Stimulated activated CD4-positive, alpha-beta T cell treated with anti-CD3 and anti-CD28 coated beads, Interleukin-4, amount 100 ng/mL, for 4 hours (primary cell): ENCODE results near the gene PARP3.
"Not testable (repeated sequence)": the region's sequence is repeated elsewhere in the genome, so short reads cannot be mapped to it uniquely, and the experiment has no call there.

Experiments used
- DNase-seq, 2 experiments: peaks; one replicate each; pipeline ENCODE4 v3.0.0-alpha.2; 2020

PARP3 gene

DNA sequence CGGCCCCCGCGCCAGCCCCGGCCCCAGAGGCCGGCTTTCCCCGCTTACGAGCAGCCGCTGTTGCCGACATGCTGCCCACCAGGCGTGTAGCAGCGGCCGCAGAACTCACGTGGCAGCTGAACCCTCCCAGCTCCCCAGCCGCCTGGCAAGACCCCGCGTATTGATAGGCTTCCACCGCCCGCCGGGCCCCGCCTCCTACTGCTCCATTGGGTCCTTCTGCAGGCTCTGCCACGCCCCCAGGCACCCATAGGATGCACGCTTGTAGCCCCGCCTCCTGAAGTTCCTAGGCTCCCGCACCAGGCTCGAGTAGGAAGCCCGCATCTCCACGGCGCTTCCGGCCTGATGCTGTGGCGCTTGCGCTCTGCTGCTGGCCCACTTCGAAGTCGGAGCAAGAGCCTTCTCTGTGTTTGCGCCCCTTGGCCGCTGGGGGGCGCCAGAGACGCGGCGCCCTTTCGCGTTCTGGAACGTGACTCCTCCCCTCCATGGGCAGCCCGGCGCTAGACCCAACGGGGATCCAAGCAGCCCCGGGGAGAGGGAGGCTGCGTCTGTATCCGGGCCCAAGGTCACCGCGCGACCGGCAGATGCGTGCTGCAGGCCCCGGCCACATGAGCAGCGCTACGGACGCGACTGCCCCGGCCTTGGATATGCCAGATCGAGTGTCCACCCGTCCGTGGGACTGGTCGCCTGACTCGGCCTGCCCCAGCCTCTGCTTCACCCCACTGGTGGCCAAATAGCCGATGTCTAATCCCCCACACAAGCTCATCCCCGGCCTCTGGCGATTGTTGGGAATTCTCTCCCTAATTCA is at the start of gene PARP3, which contains the start of gene RRP9:
PARP3 (plus strand) TSS at position 566 of the 805 bp plus-strand sequence. CDS start 993 bp downstream, outside the sequence.
RRP9 (minus strand) TSS at position 107 of the 805 bp plus-strand sequence; CDS start at position 70, 37 bp downstream.
- peak; percentile 99 to 100 for DNase-seq

- DNase-seq: no peak
Measured at GRCh38 chr3:51894391-51894790, 47.8 kb upstream of the PARP3 start.

DNA sequence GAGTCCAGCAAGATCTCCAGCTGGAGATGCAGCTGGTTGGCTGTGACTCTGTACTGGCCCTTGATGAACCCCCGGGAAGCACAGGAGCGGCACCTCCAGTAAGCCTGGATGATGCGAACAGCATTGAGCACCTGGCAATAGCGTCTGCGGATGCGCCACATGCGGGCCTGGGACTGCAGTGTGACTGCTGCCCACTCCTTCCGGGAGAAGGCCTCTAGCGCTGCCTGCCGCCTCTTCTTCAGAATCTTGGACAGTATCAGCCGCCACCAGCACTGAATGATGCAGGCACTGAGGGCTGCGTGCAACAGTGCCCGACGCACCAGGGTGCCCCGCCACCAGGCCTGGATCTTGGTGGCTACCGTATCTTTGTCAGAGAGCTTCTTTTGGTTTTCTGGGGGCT is 47.2 kb upstream of the PARP3 start:
- no peak for DNase-seq

- no peak for DNase-seq
Measured at GRCh38 chr3:51896607-51897305, 45.4 kb upstream of the PARP3 start.

GRCh38 chr3:51897391-51897790 is 44.8 kb upstream of the PARP3 start:
- no peak for DNase-seq

DNA sequence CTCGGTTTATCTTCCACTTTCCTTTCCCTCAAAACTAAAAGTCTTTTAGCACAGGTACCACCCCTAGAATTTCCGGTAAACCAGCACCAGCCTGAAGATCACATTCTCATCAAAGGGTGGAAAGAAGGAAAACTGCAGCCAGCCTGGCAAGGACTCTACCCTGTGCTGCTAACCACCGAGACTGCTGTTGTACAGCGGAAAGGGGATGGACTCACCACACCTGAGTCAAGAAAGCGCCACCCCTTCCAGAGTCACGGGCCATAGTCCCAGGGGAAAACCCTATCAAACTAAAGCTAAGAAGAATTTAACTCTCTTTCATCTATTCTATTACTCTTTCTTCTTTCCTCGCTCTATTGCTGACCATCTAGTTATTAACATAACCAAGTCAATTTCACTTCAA is 42.1 kb upstream of the PARP3 start:
- not testable (repeated sequence) for DNase-seq

- DNase-seq: not testable (repeated sequence)
Measured at GRCh38 chr3:51902361-51902760, 39.8 kb upstream of the PARP3 start.

- no peak for DNase-seq
Measured at GRCh38 chr3:51904034-51904823, 37.9 kb upstream of the PARP3 start.

- no peak for DNase-seq
Measured at GRCh38 chr3:51908026-51908425, 34.1 kb upstream of the PARP3 start.

GRCh38 chr3:51916418-51916817 is 25.7 kb upstream of the PARP3 start:
- DNase-seq: no peak

DNA sequence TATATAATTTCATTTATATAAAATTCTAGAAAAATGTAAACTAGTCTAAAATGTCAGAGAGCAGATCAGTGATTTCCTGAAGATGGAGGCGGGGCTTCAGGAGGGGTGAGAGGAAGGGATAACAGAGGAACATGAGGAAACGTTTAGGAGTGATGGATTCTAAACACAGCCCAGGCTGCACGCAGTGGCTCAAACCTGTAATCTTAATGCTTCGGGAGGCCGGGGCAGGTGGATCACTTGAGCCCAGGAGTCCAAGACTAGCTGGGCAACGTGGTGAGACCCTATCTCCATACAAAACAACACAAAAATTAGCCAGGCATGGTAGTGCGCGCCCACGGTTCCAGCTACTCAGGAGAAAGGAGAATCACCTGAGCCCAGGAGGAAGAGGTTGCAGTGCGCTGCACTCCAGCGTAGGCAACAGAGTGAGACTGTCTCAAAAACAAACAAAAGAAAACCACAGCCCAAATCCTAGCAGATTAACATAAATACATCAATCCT is 21.0 kb upstream of the PARP3 start:
- no peak for DNase-seq

DNA sequence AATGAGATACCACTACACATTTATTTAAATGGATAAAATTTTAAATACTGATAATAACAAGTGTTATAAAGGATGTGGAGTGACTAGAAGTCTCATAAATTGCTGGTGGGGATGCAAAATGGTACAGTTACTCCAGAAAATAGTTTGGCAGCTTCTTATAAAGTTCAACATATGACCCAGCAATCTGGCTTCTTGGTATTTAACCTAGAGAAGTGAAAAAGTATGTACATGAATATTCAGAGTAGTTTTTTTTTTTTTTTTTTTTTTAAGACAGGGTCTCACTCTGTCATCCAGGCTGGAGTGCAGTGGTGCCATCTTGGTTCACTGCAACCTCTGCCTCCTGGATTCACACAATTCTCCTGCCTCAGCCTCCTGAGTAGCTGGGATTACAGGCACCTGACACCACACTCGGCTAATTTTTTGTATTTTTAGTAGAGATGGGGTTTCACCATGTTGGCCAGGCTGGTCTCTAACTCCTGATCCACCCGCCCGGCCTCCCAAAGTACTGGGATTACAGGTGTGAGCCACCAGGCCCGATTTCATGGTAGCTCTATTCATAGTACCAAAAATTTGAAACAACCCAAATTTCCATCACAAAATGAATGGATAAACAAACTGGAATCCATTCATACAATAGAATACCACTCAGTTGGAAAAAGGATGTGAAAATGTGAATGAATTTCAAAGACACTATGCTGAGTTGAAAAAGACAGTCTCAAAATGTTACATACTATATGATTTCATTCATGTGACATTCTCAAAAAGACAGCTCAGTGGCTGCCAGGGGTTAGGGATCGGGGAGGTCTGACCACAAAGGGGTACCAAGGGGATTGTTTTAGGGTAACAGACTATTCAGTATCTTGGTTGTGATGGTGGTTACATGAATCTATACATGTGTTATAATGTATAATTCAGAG is 14.8 kb upstream of the PARP3 start:
- no peak for DNase-seq

DNA sequence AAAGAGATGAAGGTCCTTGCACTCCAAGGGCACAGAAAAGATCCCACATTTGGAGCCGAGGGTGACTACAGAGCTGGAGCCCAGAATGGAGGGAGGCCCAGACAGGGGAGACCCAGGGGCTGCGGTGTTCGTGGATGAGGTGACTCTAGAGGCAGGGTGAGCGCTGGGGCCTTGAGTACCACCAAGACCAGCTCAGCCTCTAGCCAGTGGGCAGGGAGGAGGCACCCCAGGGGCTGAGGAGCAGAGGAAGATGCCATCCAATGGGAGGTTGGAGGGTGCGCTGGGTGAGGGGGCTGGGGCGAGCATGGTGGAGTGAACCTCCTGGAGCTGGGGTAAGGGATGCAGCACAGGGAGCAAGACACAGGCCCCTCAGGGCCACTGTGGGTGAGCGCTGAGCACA is 13.7 kb upstream of the PARP3 start:
- no peak for DNase-seq

DNA sequence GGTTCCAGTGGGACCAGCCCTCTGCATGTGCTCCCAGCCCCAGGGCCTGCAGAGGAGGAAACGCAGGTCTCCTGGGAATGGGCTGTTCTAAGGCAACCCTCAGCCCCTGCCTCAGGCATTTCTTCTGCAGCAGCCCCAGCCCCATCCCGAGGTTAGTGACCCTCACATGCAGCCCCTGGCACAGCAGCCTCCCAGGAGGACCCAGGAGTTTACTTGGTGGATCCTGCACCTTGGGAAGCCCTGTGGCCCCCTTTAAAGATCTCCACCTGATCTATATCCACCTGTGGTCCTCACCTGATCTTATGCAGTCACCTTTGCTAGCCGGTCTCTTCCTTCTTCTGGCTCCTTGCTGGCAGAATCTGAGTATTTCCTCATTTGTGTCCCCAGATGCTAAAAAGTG is 13.2 kb upstream of the PARP3 start:
- DNase-seq: not testable (repeated sequence)

DNA sequence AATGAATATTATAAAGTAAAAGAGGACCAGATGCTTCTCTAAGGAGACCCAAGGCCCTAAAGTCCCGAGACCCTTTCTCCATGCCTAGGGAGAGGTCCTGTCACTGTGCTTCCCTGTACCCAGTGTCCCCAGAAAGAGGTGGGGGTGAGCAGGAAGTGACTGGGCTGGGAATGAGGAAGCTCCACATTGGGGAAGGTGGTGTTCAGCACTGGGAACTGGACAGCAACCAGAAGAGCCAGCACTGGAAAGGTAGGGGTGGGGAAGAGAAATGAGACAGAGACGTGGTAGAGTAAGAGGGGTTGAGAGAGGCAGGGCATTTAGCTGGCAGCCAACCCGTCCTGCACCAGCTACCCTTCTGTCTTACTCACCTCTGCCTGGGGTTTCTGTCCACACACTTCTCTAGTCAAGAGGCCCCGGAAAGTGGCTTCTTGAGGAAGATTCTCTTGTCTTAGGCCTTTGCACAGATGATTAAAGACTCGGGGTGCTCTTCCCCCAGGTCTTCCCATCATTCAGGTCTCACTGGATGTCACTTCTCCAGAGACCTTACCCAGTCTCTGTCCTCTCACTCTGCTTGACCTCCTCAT is 12.7 kb upstream of the PARP3 start:
- DNase-seq: no peak

GRCh38 chr3:51930439-51930838 is 11.7 kb upstream of the PARP3 start:
- no peak for DNase-seq

- no peak for DNase-seq
Measured at GRCh38 chr3:51931756-51932155, 10.4 kb upstream of the PARP3 start.

GRCh38 chr3:51932471-51933370 is 9.4 kb upstream of the PARP3 start:
- no peak for DNase-seq

GRCh38 chr3:51933471-51934138 is 8.6 kb upstream of the PARP3 start:
- no peak for DNase-seq
